H1 (cell line): ENCODE data around the gene LRRC39. TPM values are rescaled to one million over a fixed set of nuclear protein-coding genes. Genes with fewer than 3 reads are reported as not detected.

Experiments used
- CTCF ChIA-PET: fragments of 300-600 bp; sonication (Branson Sonifier 250); formaldehyde crosslinking; loops from one replicate; lab custom pipeline; 2021; ENCODE audit not compliant: partially characterized antibody; lab: Charles Lee
- POLR2A ChIA-PET: fragments of 300-600 bp; sonication (Branson Sonifier 250); formaldehyde crosslinking; loops from one replicate; lab custom pipeline; 2021; ENCODE audit warnings: inconsistent platforms; ENCODE audit not compliant: partially characterized antibody; lab: Charles Lee
- DNase-seq, 2 experiments: peaks; one replicate each; pipeline versions ENCODE4 v3.0.0 to v3.0.0-alpha.2; 2010 to 2022; ENCODE audit warnings: low spot score in 2 of 2, low read depth in 1 of 2, mixed read lengths in 1 of 2
- FAIRE-seq: peaks from 2 replicates; lab custom pipeline; 2011; peaks lifted over from hg19 to GRCh38; lab: Jason Lieb, UNC
- H2AFZ ChIP-seq: 2 replicates; pipeline ENCODE4 v1.8.1; 2012; ENCODE audit warnings: low read length, inconsistent platforms
- H2AK5ac ChIP-seq: 2 replicates; pipeline ENCODE4 v1.6.1; 2013; ENCODE audit warnings: low read depth, low read length
- H2BK120ac ChIP-seq: replicated peaks from 2 replicates; pipeline ENCODE3; 2013; ENCODE audit warnings: low read depth, low read length, inconsistent platforms
- H2BK12ac ChIP-seq: 2 replicates; pipeline ENCODE4 v1.6.1; 2013; ENCODE audit warnings: low read depth, low read length
- H2BK15ac ChIP-seq: 2 replicates; pipeline ENCODE4 v1.6.1; 2013; ENCODE audit warnings: low read length
- H2BK20ac ChIP-seq: 2 replicates; pipeline ENCODE4 v1.6.1; 2013; ENCODE audit warnings: low read length
- H2BK5ac ChIP-seq: 2 replicates; pipeline ENCODE4 v1.6.1; 2013; ENCODE audit warnings: low read depth, low read length
- H3K14ac ChIP-seq: 2 replicates; pipeline ENCODE4 v1.6.1; 2013; ENCODE audit warnings: inconsistent platforms; ENCODE audit not compliant: insufficient read length
- H3K18ac ChIP-seq: 2 replicates; pipeline ENCODE4 v1.6.1; 2013; ENCODE audit warnings: low read length; ENCODE audit errors: extremely low read depth
- H3K23ac ChIP-seq: 2 replicates; pipeline ENCODE4 v1.6.1; 2013; ENCODE audit warnings: inconsistent platforms; ENCODE audit not compliant: insufficient read length
- H3K23me2 ChIP-seq: 2 replicates; pipeline ENCODE4 v1.6.1; 2013; ENCODE audit warnings: low read depth, low read length
- H3K27ac ChIP-seq: 2 replicates; pipeline ENCODE4 v1.6.1; 2011; ENCODE audit warnings: low read depth, low read length, inconsistent platforms
- H3K27me3 ChIP-seq, 4 experiments: replicated peaks in 1 of 4; 1 replicate in 1 of 4; 2 replicates in 3 of 4; pipeline versions ENCODE4 v1.6.1 to v1.8.1; 2011 to 2013; ENCODE audit warnings: low read length in 3 of 4, mild to moderate bottlenecking in 3 of 4, inconsistent platforms in 2 of 4, mixed read lengths in 2 of 4, moderate library complexity in 1 of 4; ENCODE audit not compliant: control insufficient read depth in 3 of 4, insufficient read depth in 3 of 4; ENCODE audit errors: extremely low read depth in 1 of 4
- H3K36me3 ChIP-seq, 4 experiments: 2 replicates each; pipeline versions ENCODE4 v1.6.1 to v1.8.1; 2011 to 2013; ENCODE audit warnings: mild to moderate bottlenecking in 4 of 4, low read length in 3 of 4, moderate library complexity in 2 of 4, control low read depth in 1 of 4, inconsistent platforms in 1 of 4; ENCODE audit not compliant: insufficient read depth in 4 of 4, control insufficient read depth in 2 of 4
- H3K4ac ChIP-seq: replicated peaks from 2 replicates; pipeline ENCODE3; 2013; ENCODE audit warnings: low read length, low read depth, mixed read lengths, inconsistent platforms; ENCODE audit not compliant: insufficient read length
- H3K4me1 ChIP-seq, 4 experiments: replicated peaks in 1 of 4; 1 replicate in 1 of 4; 2 replicates in 3 of 4; pipeline versions ENCODE4 v1.6.1 to v1.8.1; 2011 to 2013; ENCODE audit warnings: low read length in 3 of 4, inconsistent platforms in 2 of 4, mixed read lengths in 1 of 4; ENCODE audit not compliant: insufficient read depth in 4 of 4, control insufficient read depth in 3 of 4
- H3K4me2 ChIP-seq, 2 experiments: 2 replicates each; pipeline versions ENCODE4 v1.6.1 to v1.8.1; 2011 to 2013; ENCODE audit warnings: low read depth in 2 of 2, low read length in 2 of 2, control low read depth in 1 of 2, inconsistent platforms in 1 of 2, mild to moderate bottlenecking in 1 of 2; ENCODE audit not compliant: insufficient read depth in 1 of 2
- H3K4me3 ChIP-seq, 4 experiments: fragments of 200-600, 300-600 bp in 1 of 4; sonication (generic), shearing (Covaris generic), sonication (Bioruptor Twin) in 1 of 4; 2 replicates each; pipeline versions ENCODE4 v1.5.1 to v1.8.1; 2011 to 2016; ENCODE audit warnings: low read length in 4 of 4, low read depth in 3 of 4, control low read depth in 2 of 4, inconsistent platforms in 2 of 4, mild to moderate bottlenecking in 2 of 4, mixed read lengths in 1 of 4, moderate library complexity in 1 of 4; ENCODE audit not compliant: insufficient read depth in 2 of 4; ENCODE audit errors: extremely low read depth in 1 of 4
- H3K56ac ChIP-seq: replicated peaks from 2 replicates; pipeline ENCODE3; 2013; ENCODE audit warnings: low read depth, mild to moderate bottlenecking, mixed read lengths, low read length, inconsistent platforms; ENCODE audit not compliant: insufficient read length
- H3K79me1 ChIP-seq: 2 replicates; pipeline ENCODE4 v1.6.1; 2013; ENCODE audit warnings: low read depth, low read length, control low read depth
- H3K79me2 ChIP-seq, 2 experiments: 2 replicates each; pipeline versions ENCODE4 v1.6.1 to v1.8.1; 2012 to 2013; ENCODE audit warnings: low read length in 2 of 2, mild to moderate bottlenecking in 2 of 2, inconsistent platforms in 1 of 2; ENCODE audit not compliant: insufficient read depth in 2 of 2, control insufficient read depth in 1 of 2
- H3K9ac ChIP-seq, 4 experiments: replicated peaks in 1 of 4; 1 replicate in 1 of 4; 2 replicates in 3 of 4; pipeline versions ENCODE4 v1.6.1 to v1.8.1; 2011 to 2013; ENCODE audit warnings: low read depth in 3 of 4, low read length in 3 of 4, control low read depth in 2 of 4, mild to moderate bottlenecking in 2 of 4, moderate library complexity in 2 of 4, inconsistent platforms in 1 of 4; ENCODE audit errors: extremely low read depth in 1 of 4
- H3K9me3 ChIP-seq, 2 experiments: 2 replicates each; pipeline versions ENCODE4 v1.6.1 to v1.8.1; 2012 to 2013; ENCODE audit warnings: mild to moderate bottlenecking in 2 of 2, moderate library complexity in 2 of 2, control low read depth in 1 of 2, inconsistent platforms in 1 of 2, low read depth in 1 of 2, low read length in 1 of 2, mixed read lengths in 1 of 2; ENCODE audit not compliant: insufficient read depth in 2 of 2
- H4K20me1 ChIP-seq, 2 experiments: replicated peaks in 1 of 2; 2 replicates each; pipeline versions ENCODE3 to v1.8.1; 2011 to 2013; ENCODE audit warnings: inconsistent platforms in 2 of 2, low read length in 2 of 2, mild to moderate bottlenecking in 1 of 2; ENCODE audit not compliant: insufficient read depth in 2 of 2, control insufficient read depth in 1 of 2
- H4K5ac ChIP-seq: 2 replicates; pipeline ENCODE4 v1.6.1; 2013; ENCODE audit warnings: low read length, low read depth, mixed read lengths, inconsistent platforms; ENCODE audit not compliant: insufficient read length
- H4K8ac ChIP-seq: 2 replicates; pipeline ENCODE4 v1.8.0; 2013; ENCODE audit warnings: mild to moderate bottlenecking, moderate library complexity, low read length, inconsistent platforms; ENCODE audit not compliant: insufficient read depth; ENCODE audit errors: extremely low read depth
- H4K91ac ChIP-seq: replicated peaks from 2 replicates; pipeline ENCODE3; 2013; ENCODE audit warnings: low read length, mixed read lengths, inconsistent platforms; ENCODE audit not compliant: insufficient read length
- ATF3 ChIP-seq: IDR thresholded peaks from 2 replicates; pipeline ENCODE4 v1.6.1; 2011; ENCODE audit warnings: low read depth, mild to moderate bottlenecking, low read length; ENCODE audit not compliant: insufficient read depth
- CBX5 ChIP-seq: fragments of 300-800, 300-1000 bp; sonication (generic); IDR thresholded peaks from 2 replicates; pipeline ENCODE4 v1.7.1; 2016; ENCODE audit warnings: antibody characterized with exemption, low read length, low read depth
- CEBPB ChIP-seq: IDR thresholded peaks from 2 replicates; pipeline ENCODE4 v1.6.1; 2012; ENCODE audit warnings: low read depth, low read length
- CTCF ChIP-seq, 3 experiments: IDR thresholded peaks; 1 replicate in 2 of 3; 2 replicates in 1 of 3; pipeline versions ENCODE4 v1.5.1 to v1.6.1; 2011; ENCODE audit warnings: low read length in 3 of 3, mild to moderate bottlenecking in 3 of 3, inconsistent platforms in 2 of 3, low read depth in 1 of 3, moderate library complexity in 1 of 3; ENCODE audit not compliant: insufficient read depth in 1 of 3; ENCODE audit errors: control extremely low read depth in 1 of 3
- EGR1 ChIP-seq: IDR thresholded peaks from 2 replicates; pipeline ENCODE4 v1.6.1; 2011; ENCODE audit warnings: low read depth, low read length, borderline replicate concordance
- PHF8 ChIP-seq: fragments of 200-600 bp; sonication (generic); conservative IDR thresholded peaks from 2 replicates; pipeline ENCODE4 v1.7.1; 2012; ENCODE audit warnings: low read depth, mild to moderate bottlenecking, inconsistent platforms, low read length, moderate library complexity
- RAD21 ChIP-seq, 2 experiments: IDR thresholded peaks in 1 of 2; conservative IDR thresholded peaks in 1 of 2; 2 replicates each; pipeline ENCODE4 v1.6.1; 2011; ENCODE audit warnings: low read depth in 2 of 2, low read length in 2 of 2, improper control_type of control experiment in 1 of 2, inconsistent platforms in 1 of 2, mild to moderate bottlenecking in 1 of 2, moderate library complexity in 1 of 2
- RNF2 ChIP-seq: fragments of 200-900, 300-1000 bp; sonication (generic); IDR thresholded peaks from 2 replicates; pipeline ENCODE4 v1.7.1; 2016; ENCODE audit warnings: borderline replicate concordance, low read depth, mild to moderate bottlenecking, antibody characterized with exemption, low read length; ENCODE audit not compliant: poor library complexity, severe bottlenecking; ENCODE audit errors: missing control alignments
- SIN3A ChIP-seq, 2 experiments: IDR thresholded peaks in 1 of 2; conservative IDR thresholded peaks in 1 of 2; 2 replicates each; pipeline ENCODE4 v1.6.1; 2011 to 2012; ENCODE audit warnings: low read length in 2 of 2, improper control_type of control experiment in 1 of 2, low read depth in 1 of 2, mild to moderate bottlenecking in 1 of 2
- TAF1 ChIP-seq: IDR thresholded peaks from 2 replicates; pipeline ENCODE4 v1.6.1; 2011; ENCODE audit warnings: mild to moderate bottlenecking, low read depth, low read length
- WGBS, 2 experiments: shearing (Covaris generic) in 1 of 2; methylation state at CpG; one replicate each; pipeline versions ENCODE4 v1.1.6 to v1.1.7; 2013 to 2015; ENCODE audit warnings: low lambda C conversion rate in 2 of 2, mixed read lengths in 2 of 2, inconsistent platforms in 1 of 2, low coverage in 1 of 2, missing lambda C conversion rate in 1 of 2; ENCODE audit not compliant: insufficient replicate concordance in 2 of 2, insufficient coverage in 1 of 2, insufficient read length in 1 of 2; ENCODE audit errors: extremely low coverage in 1 of 2, missing lambda C conversion rate in 1 of 2; 5-methylcytosine and 5-hydroxymethylcytosine counted together
- polyA plus RNA-seq, 7 experiments: library from polyadenylated mRNA; depleted of rRNA in 3 of 7; stranded (reverse) in 5 of 7; unstranded in 2 of 7; fragments of >200 nt in 5 of 7; fragments of 200-250 nt in 2 of 7; gene quantifications; 1 replicate in 5 of 7; 2 replicates in 1 of 7; 4 replicates in 1 of 7; pipeline versions ENCODE4 v1.2.1 to v1.2.3, GENCODE V29; 2011 to 2013; ENCODE audit warnings: missing spikeins in 2 of 7, mixed read lengths in 2 of 7
- total RNA-seq: library from RNA; stranded (reverse); fragmentation: NEBNext Ultra II Directional; extraction: Animal tissue kit (Norgen Biotek cat#: 25700); gene quantifications from 2 replicates; pipeline ENCODE4 v1.2.1, GENCODE V29; 2021

LRRC39 gene
- total and polyA plus RNA-seq, 2 of the 8 experiments (the other 6 are each of a cell fraction or from before 2014, with no cell fraction given), result 0.33 to 0.39 TPM

DNA sequence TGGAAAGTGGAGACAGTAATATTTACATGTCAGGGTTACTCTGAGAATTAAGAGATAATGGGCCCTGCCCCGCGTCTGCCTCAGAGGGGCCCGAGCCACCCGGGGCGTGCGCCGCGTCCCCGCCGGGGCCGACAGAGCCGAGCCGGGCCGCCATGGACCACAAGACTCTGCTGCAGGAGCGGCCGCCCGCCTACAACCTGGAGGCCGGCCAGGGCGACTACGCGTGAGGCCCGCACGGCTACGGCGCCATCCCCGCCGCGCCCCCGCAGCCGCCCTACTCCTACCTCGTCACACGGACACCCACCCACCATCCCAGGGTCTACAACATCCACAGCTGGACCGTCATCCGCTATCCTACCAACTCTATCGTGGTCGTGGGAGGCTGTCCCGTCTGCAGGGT lies 35.1 kb upstream of the LRRC39 start:
- no peaks in the 10 kb centered on the region for H3K79me1 ChIP-seq
- no peaks in the 10 kb centered on the region for H3K9me3 ChIP-seq
- H2AFZ ChIP-seq, result no peak overlapping the region
- H3K14ac ChIP-seq, result no peak overlapping the region
- no peak overlapping the region for H2BK20ac ChIP-seq
- H2BK12ac ChIP-seq, result no peak overlapping the region
- no peaks in the 10 kb centered on the region for H3K79me2 ChIP-seq
- FAIRE-seq (no peak), DNase-seq (no peak)
- H4K20me1 ChIP-seq, result no peaks in the 10 kb centered on the region
- H3K9ac ChIP-seq, result no peak overlapping the region
- H3K4me3 ChIP-seq, result no peak overlapping the region
- H4K8ac ChIP-seq, result no peak overlapping the region; the same call in 1 of the 2 replicates
- ChIA-PET POLR2A (no interaction called here), CTCF (no interaction called here)
- no peak overlapping the region for H2BK5ac ChIP-seq
- no peak overlapping the region for H3K27ac ChIP-seq
- H3K27me3 ChIP-seq, result no peaks in the 10 kb centered on the region
- no peak overlapping the region for H3K4me2 ChIP-seq
- no peaks in the 10 kb centered on the region for H3K23me2 ChIP-seq
- H3K23ac ChIP-seq, result no peak overlapping the region
- no peak overlapping the region for H2BK15ac ChIP-seq
- no peak overlapping the region for H3K4ac ChIP-seq
- no peak overlapping the region for H3K56ac ChIP-seq
- 98% methylated on average over 16 of the region's 37 CpGs; no CpG with 5 or more reads in 1 of the 2 experiments for WGBS, 2 experiments
- H4K91ac ChIP-seq, result no peak overlapping the region
- H3K36me3 ChIP-seq, result peaks cover 2 to 70% (median 25%) of the 10 kb centered on the region in 4 experiments; a peak in 6 of 8 replicates
- no peak overlapping the region for H2BK120ac ChIP-seq
- H4K5ac ChIP-seq, result no peak overlapping the region
- no peak overlapping the region for H2AK5ac ChIP-seq
- H3K4me1 ChIP-seq, result no peaks in the 10 kb centered on the region
- H3K18ac ChIP-seq, result no peak overlapping the region
- TF ChIP-seq PHF8 (no peak), RNF2 (no peak), EGR1 (no peak), CTCF (IDR thresholded peaks at IDR 0.05; ENCODE audit: control extremely low read depth in 1 of 3, insufficient read depth in 1 of 3, low read depth in 1 of 3, low read length in 3 of 3) (no peak), TAF1 (no peak), CBX5 (no peak), SIN3A (conservative IDR thresholded peaks at IDR 0.05 in 1 of 2, IDR thresholded peaks at IDR 0.05 in 1 of 2; ENCODE audit: low read depth in 1 of 2, low read length in 2 of 2) (no peak), CEBPB (no peak), ATF3 (no peak), RAD21 (IDR thresholded peaks at IDR 0.05 in 1 of 2, conservative IDR thresholded peaks at IDR 0.05 in 1 of 2; ENCODE audit: low read depth in 2 of 2, low read length in 2 of 2) (no peak)
